ENCODE data around the gene NLGN1. TPM values are rescaled to one million over a fixed set of nuclear protein-coding genes. Genes with fewer than 3 reads are reported as not detected.

Gene NLGN1
- total and polyA plus RNA-seq, 2 of the 13 experiments (the other 11 are each of a cell fraction or from before 2014, with no cell fraction given), result not detected

DNA sequence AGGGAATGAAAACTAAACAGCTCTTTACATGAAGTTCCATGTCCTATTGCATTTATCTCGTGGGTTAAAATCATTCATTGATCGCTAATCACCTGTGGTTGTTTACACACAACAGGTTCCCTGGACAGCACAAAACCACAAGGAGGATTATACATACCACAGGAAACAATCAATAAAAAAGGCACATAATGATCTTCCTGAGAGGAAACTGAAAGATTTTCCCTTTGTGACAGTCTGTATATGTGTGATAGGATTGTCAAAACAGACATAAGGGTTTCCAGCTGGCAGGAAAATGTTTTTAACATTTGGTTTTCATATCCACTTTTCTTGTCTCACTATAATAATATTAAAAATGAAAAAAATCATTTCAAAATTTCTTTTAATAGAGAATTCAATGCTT, 541.8 kb downstream of the NLGN1 start:
- Histone ChIP-seq H2AFZ (ENCODE audit: low read length) (no peak overlapping the region), H3K27me3 (ENCODE audit: control insufficient read depth in 1 of 2, insufficient read depth in 2 of 2, low read length in 2 of 2) (no peaks in the 10 kb centered on the region), H3K4me3 (replicated peaks in 1 of 3; ENCODE audit: insufficient read depth in 1 of 3, low read depth in 2 of 3, low read length in 3 of 3) (no peak overlapping the region), H3K9ac (ENCODE audit: insufficient read depth, low read depth, low read length) (no peak overlapping the region), H3K9me3 (ENCODE audit: low read length) (no peaks in the 10 kb centered on the region), H3K4me2 (ENCODE audit: low read depth, low read length) (no peak overlapping the region), H4K20me1 (ENCODE audit: insufficient read depth, low read length) (no peaks in the 10 kb centered on the region), H3K27ac (ENCODE audit: extremely low read length, insufficient read depth, low read length) (no peak overlapping the region), H3K36me3 (replicated peaks in 1 of 2; ENCODE audit: control insufficient read depth in 1 of 2, insufficient read depth in 2 of 2, low read length in 2 of 2) (no peaks in the 10 kb centered on the region), H3K79me2 (ENCODE audit: insufficient read depth, low read length) (no peaks in the 10 kb centered on the region), H3K4me1 (ENCODE audit: insufficient read depth, low read length) (0 out of 2 replicates have a peak, but pooled peaks cover 5% of the 10 kb centered on the region)
- CTCF ChIA-PET (ENCODE audit: low intra/inter-chr PET ratio, low total read pairs), result no interaction called here
- WGBS (ENCODE audit: low lambda C conversion rate), result 22% methylated on average over 2 of the region's 2 CpGs
- TF ChIP-seq ZSCAN12 (CRISPR knock-in tag; IDR thresholded peaks at IDR 0.05), result no peak
- TF ChIP-seq, protein P1, sequence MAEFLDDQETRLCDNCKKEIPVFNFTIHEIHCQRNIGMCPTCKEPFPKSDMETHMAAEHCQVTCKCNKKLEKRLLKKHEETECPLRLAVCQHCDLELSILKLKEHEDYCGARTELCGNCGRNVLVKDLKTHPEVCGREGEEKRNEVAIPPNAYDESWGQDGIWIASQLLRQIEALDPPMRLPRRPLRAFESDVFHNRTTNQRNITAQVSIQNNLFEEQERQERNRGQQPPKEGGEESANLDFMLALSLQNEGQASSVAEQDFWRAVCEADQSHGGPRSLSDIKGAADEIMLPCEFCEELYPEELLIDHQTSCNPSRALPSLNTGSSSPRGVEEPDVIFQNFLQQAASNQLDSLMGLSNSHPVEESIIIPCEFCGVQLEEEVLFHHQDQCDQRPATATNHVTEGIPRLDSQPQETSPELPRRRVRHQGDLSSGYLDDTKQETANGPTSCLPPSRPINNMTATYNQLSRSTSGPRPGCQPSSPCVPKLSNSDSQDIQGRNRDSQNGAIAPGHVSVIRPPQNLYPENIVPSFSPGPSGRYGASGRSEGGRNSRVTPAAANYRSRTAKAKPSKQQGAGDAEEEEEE (CRISPR knock-in tag; IDR thresholded peaks at IDR 0.05; ENCODE audit: borderline replicate concordance), result no peak
- no peak for TF ChIP-seq FOXJ3 (CRISPR knock-in tag; IDR thresholded peaks at IDR 0.05; ENCODE audit: borderline replicate concordance)
- TF ChIP-seq, protein P2, sequence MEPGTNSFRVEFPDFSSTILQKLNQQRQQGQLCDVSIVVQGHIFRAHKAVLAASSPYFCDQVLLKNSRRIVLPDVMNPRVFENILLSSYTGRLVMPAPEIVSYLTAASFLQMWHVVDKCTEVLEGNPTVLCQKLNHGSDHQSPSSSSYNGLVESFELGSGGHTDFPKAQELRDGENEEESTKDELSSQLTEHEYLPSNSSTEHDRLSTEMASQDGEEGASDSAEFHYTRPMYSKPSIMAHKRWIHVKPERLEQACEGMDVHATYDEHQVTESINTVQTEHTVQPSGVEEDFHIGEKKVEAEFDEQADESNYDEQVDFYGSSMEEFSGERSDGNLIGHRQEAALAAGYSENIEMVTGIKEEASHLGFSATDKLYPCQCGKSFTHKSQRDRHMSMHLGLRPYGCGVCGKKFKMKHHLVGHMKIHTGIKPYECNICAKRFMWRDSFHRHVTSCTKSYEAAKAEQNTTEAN (CRISPR knock-in tag; conservative IDR thresholded peaks at IDR 0.05), result no peak
- TF ChIP-seq TOE1 (CRISPR knock-in tag; IDR thresholded peaks at IDR 0.05), result no peak
- no peak for TF ChIP-seq ELF4 (CRISPR knock-in tag; IDR thresholded peaks at IDR 0.05; ENCODE audit: borderline replicate concordance)
- TF ChIP-seq ZFP82 (CRISPR knock-in tag; IDR thresholded peaks at IDR 0.05; ENCODE audit: borderline replicate concordance), result no peak
- TF ChIP-seq ZNF382 (CRISPR knock-in tag; IDR thresholded peaks at IDR 0.05; ENCODE audit: borderline replicate concordance), result no peak
- no peak for TF ChIP-seq FLYWCH1 (CRISPR knock-in tag; IDR thresholded peaks at IDR 0.05)
- FAIRE-seq (no peak), DNase-seq (ENCODE audit: low spot score) (no peak), ATAC-seq (no peak)
- POLR2A ChIA-PET, result no interaction called here
- in situ Hi-C loops (cut with HindIII; ENCODE audit: extremely low pct_ligation_motif_present, low pct_unique_long_range_greater_than_20kb), result no loop called here
- intact Hi-C loops (cut with micrococcal nuclease; ENCODE audit: unreplicated experiment), result no loop called here
- no TSS peak for BruUV-seq (replicated peaks)
